Activated naive CD4-positive, alpha-beta T cell treated with anti-CD3 and anti-CD28 coated beads, Interleukin-2, amount 50 U/mL, for 72 hours (primary cell): ENCODE data around the gene FKBP1A. TPM values are rescaled to one million over a fixed set of nuclear protein-coding genes. Genes with fewer than 3 reads are reported as not detected.
"Not testable (repeated sequence)": the region's sequence is repeated elsewhere in the genome, so short reads cannot be mapped to it uniquely, and the experiment has no call there.

Source experiments
- ATAC-seq, 2 donors: fragments of 150-1000 bp; cut with Tn5 transposase; 2 replicates each; pipeline ENCODE4 v1.10.0; 2021; ENCODE audit warnings: mild to moderate bottlenecking in 2 of 2, moderate library complexity in 2 of 2
- DNase-seq, 2 donors: peaks; one replicate each; pipeline ENCODE4 v3.0.0; 2021 to 2022; ENCODE audit warnings: low spot score in 2 of 2
- H3K27ac Mint-ChIP-seq, 2 donors: one replicate each; pipeline ENCODE4 v1.8.0; 2022; ENCODE audit warnings: mild to moderate bottlenecking in 2 of 2, mixed read lengths in 2 of 2
- H3K36me3 Mint-ChIP-seq, 2 donors: one replicate each; pipeline ENCODE4 v1.8.0; 2022; ENCODE audit warnings: mixed read lengths in 2 of 2
- H3K9me3 Mint-ChIP-seq, 2 donors: one replicate each; pipeline ENCODE4 v1.8.0; 2022; ENCODE audit warnings: mixed read lengths in 2 of 2
- total RNA-seq, 2 donors: library from RNA; stranded (reverse); gene quantifications; one replicate each; pipeline ENCODE4 v1.2.3, GENCODE V29; 2022

The FKBP1A gene
- total RNA-seq, 2 donors from 2014 or later, result 147 to 374 TPM

DNA sequence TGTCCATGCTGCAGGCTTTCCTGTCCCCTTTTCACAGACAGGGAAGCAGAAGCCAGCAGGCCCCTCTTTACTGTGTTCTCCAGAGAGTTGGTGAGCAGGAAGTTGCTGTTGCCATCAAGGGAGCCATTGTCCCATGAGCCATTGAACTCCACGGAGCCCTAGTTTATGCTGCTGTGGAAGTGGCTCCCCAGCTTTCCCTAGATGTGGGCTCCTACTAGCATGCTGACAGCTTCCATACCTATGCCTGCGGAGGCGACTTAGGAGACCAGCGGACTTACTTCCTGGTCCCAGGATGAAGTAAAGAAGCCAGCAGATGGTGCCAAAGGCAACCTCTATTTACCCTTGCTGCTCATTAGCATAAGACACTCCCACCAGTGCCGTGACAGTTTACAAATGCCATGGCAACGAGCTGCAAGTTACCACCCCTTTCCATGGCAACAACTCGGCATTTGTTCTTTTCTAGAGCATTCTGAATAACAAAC lies 30.8 kb upstream of the FKBP1A start:
- DNase-seq (no peak), ATAC-seq (peak in 1 of 2 donors; percentile 24)
- peaks cover 5 to 10% of the 10 kb centered on the region in 2 donors for H3K9me3 Mint-ChIP-seq
- peaks cover 0 to 4% of the 10 kb centered on the region in 2 donors for H3K36me3 Mint-ChIP-seq
- H3K27ac Mint-ChIP-seq, result no peak overlapping the region

DNA sequence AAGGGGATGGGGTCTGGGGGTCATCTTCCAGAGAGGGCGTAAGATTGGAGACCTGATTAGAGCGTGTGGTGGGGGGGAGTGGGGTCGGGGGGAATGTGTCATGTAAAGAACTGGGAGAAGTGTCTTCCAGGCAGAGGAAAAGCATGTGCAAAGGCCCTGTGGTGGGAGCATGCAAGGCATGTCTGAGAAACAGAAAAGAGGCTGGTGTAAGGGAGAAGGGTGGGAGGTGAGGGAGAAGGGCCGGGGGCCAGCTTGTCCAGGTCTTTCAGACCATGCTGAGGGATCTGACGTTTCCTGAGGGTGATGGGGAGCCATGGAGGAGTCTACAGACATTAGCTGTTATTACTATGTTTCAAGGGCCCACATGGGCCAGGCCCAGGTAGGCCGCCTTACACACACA lies 30.4 kb upstream of the FKBP1A start:
- Mint-ChIP-seq H3K36me3 (peaks cover 0 to 4% of the 10 kb centered on the region in 2 donors), H3K27ac (no peak overlapping the region), H3K9me3 (peaks cover 5 to 10% of the 10 kb centered on the region in 2 donors)
- no peak for DNase-seq
- ATAC-seq, result no peak

DNA sequence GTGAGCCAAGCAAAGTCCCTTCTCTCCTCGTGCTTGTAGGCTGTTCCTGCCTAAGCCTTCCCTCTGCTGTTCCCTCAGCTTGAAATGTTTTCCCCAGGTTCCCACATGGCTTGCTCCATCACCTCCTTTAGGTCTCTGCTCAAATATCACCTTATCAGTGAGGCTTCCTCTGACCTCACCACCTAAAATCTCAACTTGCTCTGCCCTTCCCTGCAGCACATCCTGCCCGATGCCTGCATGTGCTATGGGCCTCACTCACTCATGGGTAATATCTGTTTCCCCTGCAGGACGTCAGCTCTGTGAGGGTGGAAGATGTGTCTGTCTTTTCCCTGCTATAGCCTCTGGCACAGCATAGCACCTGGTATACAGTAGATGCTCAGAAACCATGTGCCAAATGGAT lies 29.9 kb upstream of the FKBP1A start:
- Mint-ChIP-seq H3K9me3 (peaks cover 5 to 10% of the 10 kb centered on the region in 2 donors), H3K27ac (no peak overlapping the region), H3K36me3 (peaks cover 0 to 4% of the 10 kb centered on the region in 2 donors)
- ATAC-seq (no peak), DNase-seq (no peak)

DNA sequence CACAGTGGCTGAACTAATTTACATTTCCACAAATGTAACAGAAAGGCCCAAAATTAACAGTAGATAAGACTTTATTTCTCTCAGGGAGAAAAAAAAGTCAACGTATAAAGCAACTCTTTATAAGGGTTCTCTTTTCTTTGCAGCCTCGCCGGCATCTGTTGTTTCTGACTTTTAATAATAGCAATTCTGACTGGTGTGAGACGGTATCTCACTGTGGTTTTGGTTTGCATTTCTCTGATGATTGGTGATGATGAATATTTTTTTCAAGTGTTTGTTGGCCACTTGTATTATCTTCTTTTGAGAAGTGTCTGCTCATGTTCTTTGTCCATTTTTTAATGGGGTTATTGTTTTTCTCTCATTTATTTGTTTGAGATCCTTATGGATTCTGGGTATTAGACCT lies 27.2 kb upstream of the FKBP1A start:
- no peak overlapping the region for H3K27ac Mint-ChIP-seq
- H3K36me3 Mint-ChIP-seq, result peaks cover 0 to 9% of the 10 kb centered on the region in 2 donors
- DNase-seq (no peak), ATAC-seq (no peak)
- peaks cover 5 to 10% of the 10 kb centered on the region in 2 donors for H3K9me3 Mint-ChIP-seq

DNA sequence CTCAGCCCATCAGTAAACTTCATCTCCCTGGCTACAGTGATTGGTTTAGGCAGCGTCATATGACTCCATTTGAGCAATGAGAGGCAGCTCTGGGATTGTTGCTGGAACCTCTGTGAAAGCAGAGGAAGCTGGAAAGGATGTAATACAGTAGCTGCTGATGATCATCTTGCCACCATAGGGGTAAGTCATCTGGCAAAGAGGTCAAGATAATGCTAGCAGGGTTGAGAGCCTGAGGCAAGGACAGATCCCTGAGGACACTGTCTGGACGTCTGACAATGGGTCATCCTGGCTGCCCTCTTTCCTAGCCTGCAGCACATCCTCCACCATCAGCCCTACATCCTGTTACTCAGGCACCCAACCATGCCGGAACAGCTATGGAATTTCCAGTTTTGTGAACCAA lies 25.5 kb upstream of the FKBP1A start:
- DNase-seq (no peak), ATAC-seq (no peak)
- H3K27ac Mint-ChIP-seq, result no peak overlapping the region
- peaks cover 5 to 10% of the 10 kb centered on the region in 2 donors for H3K9me3 Mint-ChIP-seq
- H3K36me3 Mint-ChIP-seq, result peaks cover 0 to 9% of the 10 kb centered on the region in 2 donors

DNA sequence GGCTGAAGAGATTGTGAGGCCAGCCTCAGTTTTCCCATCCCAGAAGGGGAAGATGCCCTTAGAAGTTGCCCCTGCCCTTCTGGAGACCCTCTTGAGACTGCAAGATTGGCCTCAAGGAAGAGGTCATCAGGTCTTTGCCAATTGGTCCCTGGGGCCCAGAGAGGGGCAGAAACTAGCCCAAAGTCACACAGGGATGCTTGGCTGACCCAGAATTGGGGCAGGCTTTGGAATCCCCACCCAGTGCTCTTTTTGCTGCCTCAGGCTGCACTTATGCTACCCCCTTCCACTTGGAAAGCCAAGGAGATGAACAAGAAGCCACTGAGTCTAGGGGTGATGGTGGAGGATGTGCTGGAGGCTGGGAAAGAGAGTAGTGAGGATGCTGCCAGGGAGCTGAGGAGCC lies 24.9 kb upstream of the FKBP1A start:
- DNase-seq (no peak), ATAC-seq (no peak)
- H3K9me3 Mint-ChIP-seq, result peaks cover 5 to 10% of the 10 kb centered on the region in 2 donors
- H3K27ac Mint-ChIP-seq, result no peak overlapping the region
- peaks cover 0 to 9% of the 10 kb centered on the region in 2 donors for H3K36me3 Mint-ChIP-seq

DNA sequence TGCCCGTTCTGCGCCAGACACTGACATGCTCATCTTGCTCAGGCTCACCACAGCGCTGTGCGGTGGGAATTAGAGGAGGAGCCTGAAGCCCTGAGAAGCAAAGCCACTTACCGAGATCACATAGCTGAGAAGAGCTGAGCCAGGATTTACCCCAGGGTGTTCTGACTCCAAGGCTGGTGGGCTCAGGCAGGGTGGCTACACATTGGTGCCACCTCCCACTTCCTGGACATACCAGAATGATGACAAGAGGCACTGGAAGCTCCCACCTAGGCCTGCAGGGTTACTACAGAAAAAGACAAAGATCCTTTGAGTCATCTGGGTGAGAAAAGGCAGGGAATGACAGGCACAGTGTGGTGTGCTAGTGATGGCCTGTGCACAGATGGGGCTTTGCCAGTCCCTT lies 24.4 kb upstream of the FKBP1A start:
- DNase-seq, result no peak
- no peak overlapping the region for H3K27ac Mint-ChIP-seq
- peaks cover 5 to 10% of the 10 kb centered on the region in 2 donors for H3K9me3 Mint-ChIP-seq
- ATAC-seq, result no peak
- peaks cover 0 to 9% of the 10 kb centered on the region in 2 donors for H3K36me3 Mint-ChIP-seq

DNA sequence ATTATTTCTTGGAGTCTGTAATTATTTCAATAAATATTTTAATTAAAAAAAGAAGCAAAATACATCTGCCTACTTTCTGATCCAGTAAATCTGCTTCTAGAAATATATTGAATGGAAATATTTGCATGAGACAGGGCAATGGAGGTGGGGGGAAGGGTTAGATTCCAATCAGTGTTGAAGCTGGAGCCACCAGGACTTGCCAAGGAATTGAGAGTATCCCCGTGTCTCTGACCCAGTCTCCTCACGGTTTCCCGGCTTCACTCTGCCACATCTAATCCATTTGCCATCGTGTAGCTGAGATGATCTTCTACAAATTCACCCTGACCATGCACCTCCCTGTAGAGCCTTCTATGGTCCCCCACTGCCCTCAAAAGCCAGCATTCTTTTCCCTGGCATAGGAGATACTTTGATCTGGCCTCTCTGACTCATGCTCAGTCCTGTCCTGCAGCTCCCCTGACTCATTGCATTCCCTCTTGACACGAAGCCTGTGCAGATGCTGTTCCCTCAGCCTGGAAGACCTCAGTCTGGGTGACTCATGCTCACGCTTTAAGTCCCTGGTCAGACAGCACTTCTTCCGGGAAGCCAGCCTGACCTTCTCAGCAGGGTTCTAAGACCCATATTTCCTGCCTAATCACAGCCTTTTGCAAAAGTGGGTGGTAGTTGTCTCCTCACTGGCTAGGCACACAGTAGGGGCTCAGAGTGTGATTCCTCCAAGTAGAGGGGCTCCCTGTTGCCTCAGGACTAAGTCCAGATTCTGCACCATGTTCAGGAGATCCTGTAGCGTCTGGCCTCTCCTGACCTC lies 23.0 kb upstream of the FKBP1A start:
- ATAC-seq (peak; percentile 68 to 99), DNase-seq (peak in 1 of 2 donors; percentile 67)
- Mint-ChIP-seq H3K9me3 (peaks cover 5% of the 10 kb centered on the region in 2 donors), H3K27ac (peak overlapping the region in 1 of 2 donors; percentile 32), H3K36me3 (peaks cover 0 to 9% of the 10 kb centered on the region in 2 donors)

DNA sequence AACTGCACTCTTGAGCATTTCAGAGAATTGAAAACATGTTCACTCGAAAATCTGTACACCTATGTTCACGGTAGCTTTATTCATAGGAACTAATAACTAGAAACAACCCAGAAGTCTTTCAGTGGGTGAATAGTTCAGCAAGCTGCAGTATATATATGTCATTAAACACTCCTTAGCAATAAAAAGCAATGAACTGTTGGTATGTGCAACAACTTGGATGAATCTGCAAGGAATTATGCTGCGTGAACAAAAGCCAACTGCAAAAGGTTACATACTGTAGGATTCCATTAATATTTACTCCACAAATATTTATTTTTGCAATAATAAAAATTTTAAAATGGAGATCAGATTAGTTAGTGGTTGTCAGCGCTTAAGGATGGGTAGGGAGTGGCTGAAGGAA lies 22.1 kb upstream of the FKBP1A start:
- Mint-ChIP-seq H3K36me3 (peaks cover 0 to 5% of the 10 kb centered on the region in 2 donors), H3K27ac (no peak overlapping the region)
- DNase-seq, result no peak

DNA sequence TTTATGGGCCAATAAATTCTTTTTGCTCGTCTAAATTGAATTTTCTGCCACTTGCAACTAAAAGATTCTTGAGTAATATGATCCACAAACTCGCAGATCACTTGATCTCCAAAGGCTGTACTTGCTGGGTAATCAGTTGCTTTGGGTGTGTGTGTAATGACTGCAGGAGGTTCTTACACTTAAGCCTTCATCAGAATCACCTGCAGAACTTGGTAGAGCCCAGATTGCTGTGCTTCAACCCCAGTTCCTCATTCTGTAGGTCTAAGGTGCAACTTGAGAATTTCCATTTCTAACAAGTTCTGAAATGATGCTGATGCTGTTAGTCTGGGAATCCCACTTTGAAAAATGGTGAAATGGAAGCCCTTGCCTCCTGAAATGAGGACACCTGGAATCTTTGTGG lies 12.9 kb upstream of the FKBP1A start:
- ATAC-seq, result no peak
- peaks cover 4 to 11% of the 10 kb centered on the region in 2 donors for H3K9me3 Mint-ChIP-seq
- no peak overlapping the region for H3K27ac Mint-ChIP-seq
- no peak for DNase-seq
- H3K36me3 Mint-ChIP-seq, result peaks cover 7 to 14% of the 10 kb centered on the region in 2 donors

More for the DNA sequence above, 22.1 kb upstream of the FKBP1A start:
- H3K9me3 Mint-ChIP-seq, result peaks cover 5% of the 10 kb centered on the region in 2 donors
- no peak for ATAC-seq

DNA sequence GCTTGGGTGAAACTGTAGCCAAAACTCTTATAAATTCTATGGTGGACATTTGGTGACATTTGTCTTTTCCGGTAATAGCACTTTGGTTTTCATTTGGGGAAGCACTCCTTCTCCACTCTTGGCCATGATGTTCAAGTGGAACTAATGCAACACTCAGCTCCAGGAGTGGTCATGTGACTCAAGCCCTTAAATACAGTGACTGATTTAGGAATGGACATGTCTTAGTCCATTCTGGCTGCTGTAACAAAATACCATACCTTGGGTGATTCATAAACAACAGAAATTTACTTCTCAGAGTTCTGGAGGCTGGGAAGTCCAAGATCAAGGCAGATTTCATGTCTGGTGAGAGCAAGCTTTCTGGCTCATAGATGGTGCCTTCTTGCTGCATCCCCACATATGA lies 10.8 kb upstream of the FKBP1A start:
- Mint-ChIP-seq H3K9me3 (peaks cover 4 to 11% of the 10 kb centered on the region in 2 donors), H3K36me3 (peaks cover 7 to 14% of the 10 kb centered on the region in 2 donors), H3K27ac (peak overlapping the region in 1 of 2 donors; percentile 46)
- no peak for ATAC-seq
- no peak for DNase-seq

DNA sequence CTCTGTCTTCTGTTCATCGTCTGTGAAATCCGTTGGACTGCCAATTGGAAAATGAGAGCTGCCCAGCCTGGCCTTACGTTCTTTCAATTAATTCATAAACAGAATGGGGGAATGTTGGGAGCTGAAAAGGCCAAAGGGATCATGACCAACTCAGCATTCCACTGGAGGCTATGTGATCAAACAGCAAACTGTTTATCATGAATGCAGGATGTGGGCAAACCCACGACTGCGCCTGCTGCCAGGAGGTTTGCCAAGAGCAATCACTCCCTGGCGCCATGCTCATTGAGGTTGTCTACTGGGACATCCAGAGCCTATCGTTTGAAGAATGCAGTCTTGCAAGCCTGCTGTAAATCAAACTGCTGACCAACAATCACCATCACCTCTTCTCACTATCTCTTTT lies 9.3 kb upstream of the FKBP1A start:
- DNase-seq, result no peak
- H3K27ac Mint-ChIP-seq, result no peak overlapping the region
- no peak for ATAC-seq
- H3K36me3 Mint-ChIP-seq, result peaks cover 7 to 14% of the 10 kb centered on the region in 2 donors
- peaks cover 4 to 11% of the 10 kb centered on the region in 2 donors for H3K9me3 Mint-ChIP-seq

DNA sequence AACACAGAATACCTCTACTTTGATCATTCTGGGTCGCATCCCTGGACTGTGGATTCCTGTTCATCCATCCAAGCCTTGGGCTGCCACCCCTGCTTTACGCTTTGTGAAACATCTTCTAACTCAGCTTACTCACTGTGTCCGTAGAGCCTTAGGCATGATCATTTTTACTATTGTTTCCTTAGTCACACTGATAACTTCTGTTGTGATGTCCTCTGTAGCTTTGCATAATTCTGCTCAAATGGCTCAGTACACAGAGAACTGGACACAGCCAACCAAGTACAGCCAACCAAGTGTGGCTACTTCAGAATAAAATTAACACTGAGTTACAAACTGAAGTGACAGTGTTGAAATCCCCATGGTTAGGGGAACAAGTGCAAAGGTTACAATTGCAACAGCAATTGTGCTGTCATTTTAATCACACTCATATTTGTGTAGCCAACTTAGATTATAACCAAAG lies 8.6 kb upstream of the FKBP1A start:
- H3K9me3 Mint-ChIP-seq, result peaks cover 4 to 16% of the 10 kb centered on the region in 2 donors
- ATAC-seq, result no peak
- peaks cover 7 to 14% of the 10 kb centered on the region in 2 donors for H3K36me3 Mint-ChIP-seq
- no peak for DNase-seq
- no peak overlapping the region for H3K27ac Mint-ChIP-seq

DNA sequence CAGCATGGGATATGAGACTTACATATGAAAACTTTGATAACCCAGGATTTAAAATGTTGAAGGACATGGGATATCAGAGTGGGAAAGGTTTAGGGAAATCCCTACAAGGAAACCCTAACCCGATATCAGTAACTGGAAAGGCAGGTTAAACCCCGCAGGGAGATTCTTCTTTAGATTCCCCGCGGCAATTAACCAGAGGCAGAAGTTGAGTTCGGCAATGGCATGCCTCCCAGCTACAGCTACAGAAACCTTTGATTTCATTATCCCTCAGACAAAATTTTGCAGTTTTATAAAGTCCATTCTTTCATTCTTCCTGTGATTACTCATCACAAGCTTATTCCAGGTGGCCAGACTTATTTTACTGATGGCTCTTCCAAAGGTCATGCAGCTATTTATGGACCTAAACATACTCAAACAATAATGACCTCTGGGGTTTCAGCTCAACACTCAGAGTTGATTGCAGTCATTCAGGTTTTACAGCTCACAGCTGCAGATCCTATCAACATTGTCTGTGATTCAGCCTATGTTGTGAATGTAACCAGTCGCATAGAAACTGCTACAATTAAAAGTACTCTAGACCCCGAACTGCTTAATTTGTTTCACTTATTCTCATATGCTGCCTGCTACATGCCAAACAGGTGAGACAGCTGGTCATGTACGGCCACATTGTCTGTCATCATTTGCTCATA lies 7.0 kb upstream of the FKBP1A start:
- not testable (repeated sequence) for DNase-seq, H3K27ac Mint-ChIP-seq
- peaks cover 4 to 16% of the 10 kb centered on the region in 2 donors for H3K9me3 Mint-ChIP-seq

DNA sequence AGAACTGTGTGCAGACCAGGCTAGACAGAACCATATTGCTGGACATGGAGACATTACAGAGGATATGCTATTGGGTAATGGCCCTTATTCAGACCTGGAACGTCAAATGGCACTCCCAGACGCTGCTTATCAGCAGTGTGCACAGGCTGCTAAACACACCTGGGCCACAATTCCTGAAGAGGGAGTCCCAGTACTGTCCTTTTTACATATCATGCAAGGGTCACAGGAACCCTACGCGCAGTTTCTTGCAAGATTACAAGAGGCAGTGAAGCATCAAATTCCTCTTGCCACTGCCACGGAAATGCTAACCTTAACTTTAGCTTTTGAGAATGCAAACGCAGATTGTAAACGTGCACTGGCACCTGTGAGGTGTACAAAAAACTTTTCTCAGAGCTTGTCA lies 5.3 kb upstream of the FKBP1A start:
- not testable (repeated sequence) for ATAC-seq, DNase-seq, H3K27ac Mint-ChIP-seq
- Mint-ChIP-seq H3K9me3 (peaks cover 4 to 12% of the 10 kb centered on the region in 2 donors), H3K36me3 (peaks cover 7 to 11% of the 10 kb centered on the region in 2 donors)

More for the DNA sequence above, 7.0 kb upstream of the FKBP1A start:
- ATAC-seq, result not testable (repeated sequence)
- peaks cover 7 to 14% of the 10 kb centered on the region in 2 donors for H3K36me3 Mint-ChIP-seq

DNA sequence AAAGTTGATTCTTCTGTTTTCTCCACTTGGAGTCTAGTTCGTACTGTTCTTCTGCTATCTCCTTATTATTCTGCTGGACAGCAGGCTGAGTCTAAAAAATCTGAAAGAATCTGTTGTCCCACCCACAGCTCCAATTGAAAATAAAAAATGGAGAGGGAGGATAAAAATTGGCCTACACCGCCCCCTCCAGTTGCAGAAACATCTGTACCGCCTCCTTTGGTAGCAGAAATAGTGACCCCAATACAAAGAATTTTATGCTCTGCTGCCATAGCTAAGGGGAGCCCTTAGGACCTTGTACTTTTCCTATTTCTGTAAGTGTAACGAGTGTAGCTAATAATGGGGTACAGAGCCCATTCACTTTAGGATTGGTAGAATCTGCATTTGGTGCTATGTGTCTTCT lies 4.9 kb upstream of the FKBP1A start:
- ATAC-seq (no peak), DNase-seq (no peak)
- H3K9me3 Mint-ChIP-seq, result peaks cover 3 to 9% of the 10 kb centered on the region in 2 donors
- peaks cover 5 to 7% of the 10 kb centered on the region in 2 donors for H3K36me3 Mint-ChIP-seq
- H3K27ac Mint-ChIP-seq, result no peak overlapping the region

DNA sequence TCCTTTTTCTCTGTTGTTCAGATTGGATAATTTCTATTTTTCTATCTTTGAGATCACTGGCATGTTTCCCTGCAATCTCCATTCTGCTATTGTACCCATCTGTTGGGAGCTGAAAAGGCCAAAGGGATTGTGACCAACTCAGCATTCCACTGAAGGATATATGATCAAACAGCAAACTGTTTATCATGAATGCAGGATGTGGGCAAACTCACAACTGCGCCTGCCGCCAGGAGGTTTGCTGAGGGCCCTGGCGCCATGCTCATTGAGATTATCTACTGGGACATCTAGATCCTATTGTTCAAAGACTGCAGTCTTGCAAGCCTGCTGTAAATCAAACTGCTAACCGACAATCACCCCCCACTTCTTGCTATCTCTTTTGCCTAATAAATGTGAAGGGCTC lies 3.8 kb upstream of the FKBP1A start:
- peaks cover 0 to 5% of the 10 kb centered on the region in 2 donors for H3K9me3 Mint-ChIP-seq

More for the DNA sequence above, 3.8 kb upstream of the FKBP1A start:
- ATAC-seq, result no peak
- peaks cover 6% of the 10 kb centered on the region in 2 donors for H3K36me3 Mint-ChIP-seq
- no peak overlapping the region for H3K27ac Mint-ChIP-seq
- no peak for DNase-seq
